Lower leg skin (tissue), 4 donors: ENCODE results near the gene SMCR8. TPM values are rescaled to one million over a fixed set of nuclear protein-coding genes. Genes with fewer than 3 reads are reported as not detected.

Source experiments
- DNase-seq, 2 donors: peaks; one replicate each; pipeline ENCODE4 v3.0.0-alpha.2; 2019; ENCODE audit warnings: low spot score in 2 of 2
- H3K4me3 ChIP-seq: fragments of 200-600 bp; sonication (generic); 2 replicates; pipeline ENCODE4 v1.5.1; 2017; ENCODE audit warnings: mild to moderate bottlenecking, low read depth; ENCODE audit not compliant: poor library complexity, severe bottlenecking
- POLR2A ChIP-seq, 2 donors: fragments of 450-650 bp; IDR thresholded peaks; one replicate each; pipeline ENCODE4 v1.6.1; 2016 to 2017; ENCODE audit warnings: antibody characterized with exemption in 2 of 2, mild to moderate bottlenecking in 1 of 2, moderate library complexity in 1 of 2
- WGBS, 2 donors: methylation state at CpG; one replicate each; pipeline ENCODE4 v1.1.5; 2018; 5-methylcytosine and 5-hydroxymethylcytosine counted together
- intact Hi-C: fragments of 100-400 bp; cut with DNase I; formaldehyde crosslinking; loops from one replicate; pipeline ENCODE4 v1.15.0; 2023; ENCODE audit warnings: low total_unique reads
- total RNA-seq, 4 donors: library from RNA; depleted of rRNA; stranded (reverse); fragments of >200 nt; gene quantifications; one replicate each; pipeline ENCODE4 v1.1.0, GENCODE V29; 2016
- TF ChIP-seq, protein P1 (sequence below), 3 donors: fragments of 450-650 bp; IDR thresholded peaks; one replicate each; pipeline ENCODE4 v1.5.1; 2016; ENCODE audit warnings: antibody characterized with exemption in 3 of 3, mild to moderate bottlenecking in 3 of 3, moderate library complexity in 2 of 3

The SMCR8 gene
- total RNA-seq, 4 donors from 2014 or later: 14.0 to 23.7 (median 18.4) TPM

DNA sequence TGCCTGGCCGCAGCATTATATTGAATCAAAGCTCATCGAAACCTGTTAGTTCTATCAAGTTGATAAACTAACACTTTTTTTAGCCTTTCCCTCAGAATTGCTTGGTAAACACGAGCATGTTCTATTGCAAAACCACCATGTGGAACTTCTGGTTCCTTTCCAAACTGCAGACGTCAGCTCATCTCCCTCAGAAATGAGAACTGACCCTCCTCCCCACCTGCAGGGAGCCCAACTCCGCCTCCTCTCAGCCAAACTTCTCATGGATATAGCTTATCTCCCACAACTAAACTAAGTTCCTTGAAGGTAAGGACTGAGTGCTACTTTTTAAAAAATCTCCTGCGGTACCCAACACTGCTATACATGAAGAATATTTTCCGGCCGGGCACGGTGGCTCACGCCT is 41.5 kb downstream of the SMCR8 start:
- TF ChIP-seq, protein P1, sequence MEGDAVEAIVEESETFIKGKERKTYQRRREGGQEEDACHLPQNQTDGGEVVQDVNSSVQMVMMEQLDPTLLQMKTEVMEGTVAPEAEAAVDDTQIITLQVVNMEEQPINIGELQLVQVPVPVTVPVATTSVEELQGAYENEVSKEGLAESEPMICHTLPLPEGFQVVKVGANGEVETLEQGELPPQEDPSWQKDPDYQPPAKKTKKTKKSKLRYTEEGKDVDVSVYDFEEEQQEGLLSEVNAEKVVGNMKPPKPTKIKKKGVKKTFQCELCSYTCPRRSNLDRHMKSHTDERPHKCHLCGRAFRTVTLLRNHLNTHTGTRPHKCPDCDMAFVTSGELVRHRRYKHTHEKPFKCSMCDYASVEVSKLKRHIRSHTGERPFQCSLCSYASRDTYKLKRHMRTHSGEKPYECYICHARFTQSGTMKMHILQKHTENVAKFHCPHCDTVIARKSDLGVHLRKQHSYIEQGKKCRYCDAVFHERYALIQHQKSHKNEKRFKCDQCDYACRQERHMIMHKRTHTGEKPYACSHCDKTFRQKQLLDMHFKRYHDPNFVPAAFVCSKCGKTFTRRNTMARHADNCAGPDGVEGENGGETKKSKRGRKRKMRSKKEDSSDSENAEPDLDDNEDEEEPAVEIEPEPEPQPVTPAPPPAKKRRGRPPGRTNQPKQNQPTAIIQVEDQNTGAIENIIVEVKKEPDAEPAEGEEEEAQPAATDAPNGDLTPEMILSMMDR (IDR thresholded peaks at IDR 0.05): no peak
- TF ChIP-seq POLR2A (IDR thresholded peaks at IDR 0.05): no peak
- intact Hi-C loops: no loop called here
- WGBS, 2 donors: 82 to 85% methylated on average over 10 of the region's 10 CpGs
- no peak overlapping the region for H3K4me3 ChIP-seq
- DNase-seq: peak in 1 of 2 donors; percentile 75

GRCh38 chr17:18360518-18360917 is 45.4 kb downstream of the SMCR8 start:
- TF ChIP-seq, protein P1 (IDR thresholded peaks at IDR 0.05): no peak
- no peak for TF ChIP-seq POLR2A (IDR thresholded peaks at IDR 0.05)
- H3K4me3 ChIP-seq: no peak overlapping the region
- DNase-seq: no peak
- WGBS, 2 donors: 87 to 93% methylated on average over 8 of the region's 8 CpGs
- intact Hi-C loops: no loop called here

GRCh38 chr17:18361837-18362697 is 47.0 kb downstream of the SMCR8 start:
- TF ChIP-seq POLR2A (IDR thresholded peaks at IDR 0.05): no peak
- TF ChIP-seq, protein P1 (IDR thresholded peaks at IDR 0.05): no peak
- no peak overlapping the region for H3K4me3 ChIP-seq
- no peak for DNase-seq
- intact Hi-C loops: no loop called here
- 33 to 40% methylated on average over 15 of the region's 15 CpGs for WGBS, 2 donors

GRCh38 chr17:18362698-18363100 is 47.6 kb downstream of the SMCR8 start:
- peak overlapping the region; percentile 72 for H3K4me3 ChIP-seq
- peak; percentile 59 to 92 for DNase-seq
- WGBS, 2 donors: 3 to 6% methylated on average over 12 to 14 of the region's 14 CpGs
- TF ChIP-seq, protein P1 (IDR thresholded peaks at IDR 0.05): no peak
- intact Hi-C loops: no loop called here

GRCh38 chr17:18363101-18364049 is 48.3 kb downstream of the SMCR8 start, which contains the start of gene SHMT1:
Gene SHMT1, minus strand, starts transcription at chr17:18363550. Its CDS starts 7,569 bp downstream, at chr17:18355981.
- intact Hi-C loops: no loop called here
- WGBS, 2 donors: 0 to 1% methylated on average over 20 to 35 of the region's 76 CpGs
- TF ChIP-seq, protein P1 (IDR thresholded peaks at IDR 0.05): no peak
- no peak for TF ChIP-seq POLR2A (IDR thresholded peaks at IDR 0.05)
- peak within 1 kb of the TSS; percentile 72 for H3K4me3 ChIP-seq
- DNase-seq: peak; percentile 95 to 99
